Fibroblast of upper back skin (primary cell): ENCODE results near the gene NUDT13.

Experiments
- DNase-seq: peaks from one replicate; pipeline ENCODE4 v3.0.0-alpha.2; 2013

NUDT13 gene

DNA sequence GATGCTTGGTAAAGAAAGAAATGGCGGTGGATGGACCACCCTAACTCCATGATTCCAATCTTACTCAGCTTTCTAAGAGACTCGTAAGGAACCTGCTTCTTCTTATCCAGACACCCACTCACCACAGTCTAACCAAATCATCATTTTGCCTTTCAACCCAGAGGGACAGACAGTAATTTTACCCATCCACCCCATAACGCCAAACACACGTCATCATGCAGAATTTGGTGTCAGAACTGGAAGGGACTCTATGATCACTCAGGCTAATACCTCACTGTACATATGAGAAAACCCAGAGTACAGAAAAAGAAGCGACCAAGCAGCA, 57.2 kb downstream of the NUDT13 start:
- no peak for DNase-seq

DNA sequence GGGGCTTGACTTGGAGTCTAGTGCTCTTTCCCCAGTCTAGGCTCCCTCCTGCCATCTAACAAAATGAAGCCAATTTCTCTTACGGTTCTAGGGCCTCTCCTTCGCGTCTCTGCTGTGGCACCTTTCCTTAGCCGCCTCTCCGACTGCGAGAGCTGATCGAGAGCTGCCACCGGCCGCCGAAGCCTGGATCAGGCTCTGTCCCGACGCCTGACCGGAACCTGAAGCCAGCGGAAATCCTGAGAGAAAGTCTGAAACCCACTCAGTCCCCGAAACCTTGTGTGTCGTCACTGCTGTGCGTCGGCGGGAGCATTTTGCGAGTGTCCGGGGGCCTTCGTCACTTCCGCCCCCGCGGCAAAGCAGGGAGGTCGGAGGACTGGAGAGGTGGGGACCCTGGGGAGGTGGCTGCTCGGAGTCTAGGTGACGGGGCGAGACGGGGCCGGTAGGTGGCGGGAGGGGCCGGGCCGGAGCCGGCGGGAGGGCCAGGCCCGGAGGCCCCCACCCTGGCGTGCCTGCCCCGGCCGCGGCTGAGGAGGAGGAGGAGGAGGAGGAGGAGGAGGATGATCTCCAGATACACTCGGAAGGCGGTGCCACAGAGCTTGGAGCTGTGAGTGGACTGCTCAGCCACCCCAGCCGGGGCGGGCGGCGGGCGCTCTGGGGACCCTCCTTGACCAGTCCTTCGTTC, 57.7 kb downstream of the NUDT13 start, which contains the start of the genes ECD and FAM149B1:
TSS of gene ECD (minus strand) at position 226 of the 682 bp plus-strand sequence. CDS start 4,071 bp downstream, outside the sequence.
TSS of gene FAM149B1 (plus strand) at position 337 of the 682 bp plus-strand sequence. CDS start at position 558, 221 bp downstream.
- DNase-seq: peak; percentile 94

DNA sequence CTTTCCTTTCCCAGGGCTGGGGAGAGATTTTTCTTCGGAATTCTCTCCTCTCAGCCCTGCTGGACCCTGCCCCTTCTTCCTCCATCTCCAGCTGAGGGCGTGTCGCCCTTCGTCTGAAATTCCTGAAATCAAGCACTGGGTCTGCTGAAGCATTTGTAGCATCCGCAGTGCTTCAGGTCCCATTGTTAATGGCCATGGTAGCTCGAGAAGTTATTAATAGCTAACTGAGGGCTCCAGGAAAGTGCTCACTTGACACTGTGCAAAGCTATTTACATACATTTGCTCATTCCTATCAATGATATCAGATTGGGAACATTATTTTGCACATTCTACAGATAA, 58.2 kb downstream of the NUDT13 start:
- no peak for DNase-seq

DNA sequence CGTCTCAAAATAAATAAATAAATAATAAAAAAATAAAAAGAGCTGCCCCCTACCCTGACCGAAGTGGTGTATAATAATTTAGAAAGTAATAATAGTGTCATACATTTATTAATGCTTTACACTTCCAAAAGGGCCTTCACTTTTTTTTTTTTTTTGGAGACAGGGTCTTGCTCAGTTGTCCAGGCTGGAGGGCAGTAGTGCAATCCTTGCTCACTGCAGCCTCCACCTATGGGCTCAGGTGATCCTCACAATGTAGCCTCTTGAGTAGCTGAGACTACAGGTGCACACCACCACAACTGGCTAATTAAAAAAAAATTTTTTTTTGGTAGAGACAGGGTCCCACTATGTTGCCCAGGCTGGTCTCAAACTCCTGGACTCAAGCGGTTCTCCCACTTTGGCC, 59.1 kb downstream of the NUDT13 start:
- DNase-seq: no peak

DNA sequence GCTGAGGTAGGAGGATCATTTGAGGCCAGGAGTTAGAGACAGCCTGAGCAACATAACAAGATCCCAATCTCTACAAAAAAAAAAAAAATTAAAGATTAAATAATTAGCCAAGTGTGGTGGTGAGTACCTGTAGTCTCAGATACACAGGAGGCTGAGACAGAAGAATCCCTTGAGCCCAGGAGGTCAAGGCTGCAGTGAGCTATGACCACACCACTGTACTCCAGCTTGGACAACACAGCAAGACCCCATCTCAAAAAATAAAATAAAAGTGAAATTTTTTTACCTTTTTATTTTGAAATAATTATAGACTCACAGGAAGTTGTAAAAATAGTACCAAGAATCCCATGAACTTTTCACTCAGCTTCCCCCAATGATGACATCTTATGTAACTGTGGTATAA, 62.6 kb downstream of the NUDT13 start:
- no peak for DNase-seq

DNA sequence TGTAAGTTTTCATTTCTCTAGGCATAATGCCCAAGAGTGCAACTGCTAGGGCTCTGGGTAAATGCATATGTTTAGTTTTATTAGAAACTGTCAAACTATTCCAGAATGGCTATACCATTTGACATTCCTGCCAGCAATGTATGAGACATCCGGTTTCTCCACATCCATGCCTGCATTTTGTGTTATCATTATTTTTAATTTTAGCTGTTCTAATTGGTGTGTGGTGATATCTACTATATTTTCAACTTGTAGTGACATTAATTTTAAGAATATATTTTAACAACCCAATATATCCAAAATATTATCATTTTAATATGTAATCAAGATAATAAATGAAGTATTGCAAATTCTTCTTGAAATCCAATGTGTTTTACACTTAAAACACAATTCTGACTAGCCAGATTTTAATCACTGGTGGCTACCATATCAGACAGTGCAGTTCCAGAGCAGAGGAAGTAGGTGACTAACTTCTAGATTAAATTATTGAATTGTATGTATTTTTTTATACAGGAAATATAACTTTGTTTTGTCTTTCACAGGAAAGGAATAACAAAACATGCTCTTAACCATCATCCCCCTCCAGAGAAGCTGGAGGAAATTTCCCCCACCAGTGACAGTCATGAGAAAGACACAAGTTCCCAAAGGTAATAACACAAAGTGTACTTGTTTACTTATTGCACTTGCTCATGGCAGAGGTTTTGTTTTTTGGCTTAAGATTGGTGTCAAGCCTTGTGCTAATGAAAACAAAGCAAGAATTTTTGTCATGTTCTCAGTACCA, 64.1 kb downstream of the NUDT13 start:
- no peak for DNase-seq
